Thyroid gland (tissue), 4 donors: Measurements from ENCODE around the gene C17orf75.

ENCODE experiments used
- CTCF ChIP-seq, 6 experiments: fragments of 200-600 bp in 3 of 6; fragments of 450-650 bp in 3 of 6; sonication (generic) in 3 of 6; IDR thresholded peaks; one replicate each; pipeline ENCODE4 v1.5.1; 2016 to 2019; ENCODE audit warnings: antibody characterized with exemption in 6 of 6, mild to moderate bottlenecking in 2 of 6, inconsistent platforms in 1 of 6, moderate library complexity in 1 of 6
- POLR2A ChIP-seq, 2 donors: fragments of 450-650 bp; IDR thresholded peaks; one replicate each; pipeline ENCODE4 v1.6.1; 2017; ENCODE audit warnings: antibody characterized with exemption in 2 of 2, mild to moderate bottlenecking in 2 of 2, moderate library complexity in 1 of 2

- TF ChIP-seq CTCF (IDR thresholded peaks at IDR 0.05): no peak
- no peak for TF ChIP-seq POLR2A (IDR thresholded peaks at IDR 0.05)
These were observed 36.9 kb downstream of the C17orf75 start for GRCh38 chr17:32305049-32305448.
